Nephron (organoid): Measurements from ENCODE around the gene ULK2.

Source experiments
- H3K27ac Mint-ChIP-seq, 3 experiments: 2 replicates each; pipeline ENCODE4 v1.8.0; 2020; ENCODE audit warnings: mixed read lengths in 3 of 3, mild to moderate bottlenecking in 2 of 3, moderate library complexity in 1 of 3
- H3K27me3 Mint-ChIP-seq: 2 replicates; pipeline ENCODE4 v1.8.0; 2021; ENCODE audit warnings: low read depth, mild to moderate bottlenecking, moderate library complexity, mixed read lengths
- H3K36me3 Mint-ChIP-seq: 2 replicates; pipeline ENCODE4 v1.8.0; 2020; ENCODE audit warnings: low read depth, mixed read lengths
- H3K4me1 Mint-ChIP-seq: 2 replicates; pipeline ENCODE4 v1.8.0; 2020; ENCODE audit warnings: mixed read lengths
- H3K4me3 Mint-ChIP-seq, 3 experiments: 2 replicates each; pipeline ENCODE4 v1.8.0; 2020; ENCODE audit warnings: mild to moderate bottlenecking in 3 of 3, mixed read lengths in 3 of 3, moderate library complexity in 2 of 3
- H3K9me3 Mint-ChIP-seq: 2 replicates; pipeline ENCODE4 v1.8.0; 2020; ENCODE audit warnings: mixed read lengths
- CTCF ChIP-seq, 3 experiments: fragments of 200-600 bp; sonication (generic); IDR thresholded peaks; one replicate each; pipeline ENCODE4 v1.5.0; 2021; ENCODE audit warnings: antibody characterized with exemption in 3 of 3; ENCODE audit not compliant: unreplicated experiment in 3 of 3

ULK2 gene

DNA sequence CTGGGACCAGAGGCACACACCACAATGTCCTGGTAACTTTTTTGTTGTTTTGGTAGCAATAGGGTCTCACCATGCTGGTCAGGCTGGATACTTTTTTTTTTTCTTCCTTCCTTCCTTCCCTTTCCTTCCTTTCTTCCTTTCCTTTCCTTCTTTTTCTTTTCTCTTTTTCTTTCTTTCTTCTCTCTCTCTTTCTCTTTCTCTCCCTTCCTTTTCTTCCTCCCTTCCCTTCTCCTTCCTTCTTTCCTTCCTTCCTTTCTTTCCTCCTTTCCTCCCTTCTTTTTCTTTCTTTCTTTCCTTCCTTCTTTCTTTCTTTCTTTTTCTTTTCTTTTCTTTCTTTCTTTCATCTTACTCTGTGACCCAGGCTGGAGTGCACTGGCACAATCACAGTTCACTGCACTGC is 18.4 kb upstream of the ULK2 start:
- H3K4me3 Mint-ChIP-seq = no peak overlapping the region
- no peak for TF ChIP-seq CTCF (IDR thresholded peaks at IDR 0.05; ENCODE audit: unreplicated experiment in 3 of 3)
- H3K9me3 Mint-ChIP-seq = no peaks in the 10 kb centered on the region
- H3K27me3 Mint-ChIP-seq = no peaks in the 10 kb centered on the region
- no peaks in the 10 kb centered on the region for H3K4me1 Mint-ChIP-seq
- no peaks in the 10 kb centered on the region for H3K36me3 Mint-ChIP-seq
- H3K27ac Mint-ChIP-seq = no peak overlapping the region

DNA sequence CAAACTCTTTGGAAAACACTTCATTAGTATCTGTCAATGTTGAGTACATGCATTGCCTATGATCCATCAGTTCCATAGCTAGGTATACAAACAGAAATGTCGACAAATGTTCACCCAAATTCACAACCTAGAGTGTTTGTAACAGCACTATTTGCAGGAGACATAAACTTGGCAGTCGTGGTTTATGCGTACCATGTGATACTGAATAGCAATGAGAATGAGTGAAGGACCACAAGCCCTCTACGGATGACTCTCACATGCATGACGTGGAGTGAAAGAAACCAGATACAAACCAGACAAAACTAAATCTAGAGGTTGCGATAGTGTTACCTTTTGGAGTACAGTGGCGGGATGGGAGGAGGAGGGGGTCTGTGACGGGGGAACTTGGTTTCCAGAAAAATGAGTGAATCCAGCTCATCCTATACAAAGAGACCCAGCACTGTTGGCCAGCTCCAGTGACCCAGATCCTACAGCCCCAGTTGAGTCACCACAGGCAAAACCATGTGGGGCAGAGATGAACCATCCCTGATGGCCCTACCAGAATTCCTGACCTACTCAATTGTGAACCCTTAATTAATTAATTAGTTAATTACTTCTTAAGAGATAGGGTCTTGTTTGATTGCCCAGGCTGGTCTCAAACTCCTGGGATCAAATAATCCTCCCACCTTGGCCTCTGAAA is 15.9 kb upstream of the ULK2 start:
- TF ChIP-seq CTCF (IDR thresholded peaks at IDR 0.05; ENCODE audit: unreplicated experiment in 3 of 3) = no peak
- no peaks in the 10 kb centered on the region for H3K9me3 Mint-ChIP-seq
- no peaks in the 10 kb centered on the region for H3K27me3 Mint-ChIP-seq
- no peak overlapping the region for H3K27ac Mint-ChIP-seq
- no peaks in the 10 kb centered on the region for H3K4me1 Mint-ChIP-seq
- H3K4me3 Mint-ChIP-seq = no peak overlapping the region
- no peaks in the 10 kb centered on the region for H3K36me3 Mint-ChIP-seq

- H3K27ac Mint-ChIP-seq = no peak overlapping the region
- H3K27me3 Mint-ChIP-seq = peaks cover 7% of the 10 kb centered on the region
Measured at GRCh38 chr17:19880393-19880792, 12.7 kb upstream of the ULK2 start.

DNA sequence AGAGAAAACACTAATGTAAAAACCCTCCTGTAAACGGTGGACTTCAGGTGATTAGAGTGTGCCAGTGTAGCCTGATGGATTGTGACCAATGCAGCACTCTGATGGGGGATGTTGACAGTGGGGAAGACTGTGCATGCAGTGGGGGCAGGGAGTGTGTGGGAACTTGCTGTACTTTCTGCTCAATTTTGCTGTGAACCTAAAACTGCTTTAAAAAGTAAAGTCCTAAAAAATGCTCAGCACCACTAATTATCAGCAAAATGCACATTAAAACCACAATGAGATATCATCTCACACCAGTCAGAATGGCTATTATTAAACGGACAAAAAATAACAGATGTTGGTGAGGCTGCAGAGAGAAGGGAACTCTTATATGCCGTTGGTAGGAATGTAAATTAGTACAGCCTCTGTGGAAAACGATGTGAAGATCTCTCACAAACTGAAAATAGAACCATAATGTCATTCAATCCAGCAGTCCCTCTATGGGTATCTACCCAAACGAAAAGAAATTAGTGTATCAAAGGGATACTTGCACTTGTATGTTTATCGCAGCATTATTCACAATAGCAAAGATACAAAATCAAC is 9.7 kb upstream of the ULK2 start:
- no peak for TF ChIP-seq CTCF (IDR thresholded peaks at IDR 0.05; ENCODE audit: unreplicated experiment in 3 of 3)
- H3K4me3 Mint-ChIP-seq = no peak overlapping the region
- H3K4me1 Mint-ChIP-seq = peaks cover 7% of the 10 kb centered on the region

More at GRCh38 chr17:19880393-19880792, 12.7 kb upstream of the ULK2 start:
- H3K4me3 Mint-ChIP-seq = no peak overlapping the region
- H3K4me1 Mint-ChIP-seq = peaks cover 7% of the 10 kb centered on the region
- H3K9me3 Mint-ChIP-seq = no peaks in the 10 kb centered on the region
- no peaks in the 10 kb centered on the region for H3K36me3 Mint-ChIP-seq
- TF ChIP-seq CTCF (IDR thresholded peaks at IDR 0.05; ENCODE audit: unreplicated experiment in 3 of 3) = no peak

DNA sequence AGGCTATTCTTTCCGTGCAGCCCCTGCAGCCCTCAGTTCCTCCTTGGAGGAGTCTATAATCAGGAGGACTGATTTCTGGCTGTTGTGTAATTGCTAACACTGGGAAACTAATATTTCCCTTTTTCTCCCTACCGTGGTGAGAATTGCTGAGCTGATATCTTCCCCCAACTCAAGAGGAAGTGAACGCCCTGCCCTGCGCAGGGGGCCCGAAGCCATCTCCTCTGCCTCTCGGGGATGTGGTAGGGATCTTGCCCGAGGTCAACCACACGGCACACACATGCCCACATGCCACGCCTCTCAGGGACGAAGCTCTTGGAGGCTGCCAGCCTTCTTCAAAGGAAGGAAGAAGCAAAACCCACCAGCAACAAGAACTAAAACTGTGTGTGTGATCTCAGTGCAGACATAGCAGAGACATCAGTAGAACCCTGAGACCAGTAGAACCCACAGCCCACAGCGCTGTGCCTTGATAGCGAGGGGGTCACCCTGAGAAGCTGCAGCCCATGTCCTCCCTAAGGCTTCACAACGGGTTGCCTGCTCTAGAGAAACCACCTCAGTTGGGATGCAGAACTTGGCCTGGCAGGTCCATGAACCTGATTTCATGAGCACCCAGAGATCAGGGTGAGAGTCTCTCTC is 8.9 kb upstream of the ULK2 start:
- no peaks in the 10 kb centered on the region for H3K36me3 Mint-ChIP-seq
- no peak for TF ChIP-seq CTCF (IDR thresholded peaks at IDR 0.05; ENCODE audit: unreplicated experiment in 3 of 3)
- no peak overlapping the region for H3K4me3 Mint-ChIP-seq
- H3K27me3 Mint-ChIP-seq = peaks cover 13% of the 10 kb centered on the region
- H3K9me3 Mint-ChIP-seq = no peaks in the 10 kb centered on the region
- no peak overlapping the region for H3K27ac Mint-ChIP-seq
- peaks cover 7% of the 10 kb centered on the region for H3K4me1 Mint-ChIP-seq

More for the DNA sequence above, 9.7 kb upstream of the ULK2 start:
- Mint-ChIP-seq H3K27me3 (peaks cover 13% of the 10 kb centered on the region), H3K36me3 (no peaks in the 10 kb centered on the region), H3K9me3 (no peaks in the 10 kb centered on the region), H3K27ac (no peak overlapping the region)
